CD4-positive, alpha-beta T cell treated with Interleukin-6 for 4 hours (primary cell): Measurements from ENCODE around the gene DNMT1.
"Not testable (repeated sequence)": the region's sequence is repeated elsewhere in the genome, so short reads cannot be mapped to it uniquely, and the experiment has no call there.

Experiments
- DNase-seq: peaks from one replicate; pipeline ENCODE4 v3.0.0-alpha.2; 2020; ENCODE audit warnings: mixed read lengths

The DNMT1 gene

DNA sequence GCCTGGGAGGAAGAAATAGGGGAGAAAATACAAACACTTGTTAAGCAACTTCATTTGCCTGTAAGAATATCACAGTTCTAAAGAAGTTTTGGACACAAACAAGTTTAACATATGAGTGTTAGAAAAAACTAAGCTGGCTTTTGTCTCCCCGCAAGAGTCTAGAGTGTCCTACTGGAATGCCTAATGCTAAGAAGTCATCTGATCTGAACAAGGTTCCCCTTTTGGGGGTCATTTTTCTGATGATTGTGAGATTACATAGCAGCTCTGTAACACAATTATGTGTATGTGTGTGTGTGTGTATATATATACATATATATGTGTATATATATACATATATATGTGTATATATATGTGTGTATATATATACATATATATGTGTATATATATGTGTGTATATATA, 12.7 kb downstream of the DNMT1 start:
- DNase-seq = no peak

DNA sequence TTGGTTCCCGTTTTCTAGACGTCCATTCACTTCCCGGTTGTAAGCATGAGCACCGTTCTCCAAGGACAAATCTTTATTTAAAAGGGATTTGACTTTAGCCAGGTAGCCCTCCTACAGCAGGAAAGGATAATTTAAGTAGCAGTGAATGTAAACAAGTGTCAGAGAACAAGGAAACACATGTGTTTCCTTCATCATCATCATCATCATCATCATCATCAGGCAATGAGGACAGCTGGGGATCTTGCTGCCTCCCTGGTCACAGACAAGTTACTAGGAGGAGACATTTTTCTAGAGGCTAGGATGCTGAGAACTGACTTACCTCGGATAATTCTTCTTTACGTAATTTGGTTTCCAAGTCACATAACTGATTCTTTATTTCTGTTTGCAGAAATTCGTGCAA, 14.3 kb downstream of the DNMT1 start:
- DNase-seq = no peak

DNA sequence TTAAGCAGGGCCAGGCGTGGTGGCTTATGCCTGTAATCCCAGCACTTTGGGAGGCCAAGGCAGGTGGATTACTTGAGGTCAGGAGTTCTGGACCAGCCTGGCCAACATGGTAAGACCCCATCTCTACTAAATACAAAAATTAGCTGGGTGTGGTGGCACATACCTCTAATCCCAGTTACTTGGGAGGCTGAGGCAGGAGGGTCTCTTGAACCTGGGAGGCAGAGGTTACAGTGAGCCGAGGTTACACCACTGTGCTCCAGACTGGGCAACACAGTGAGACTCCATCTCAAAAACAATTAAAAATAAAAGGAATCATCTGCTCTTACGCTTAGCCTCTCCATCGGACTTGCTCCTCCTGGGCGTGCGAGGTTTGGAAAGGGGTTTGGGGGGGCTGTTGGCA, 14.7 kb downstream of the DNMT1 start:
- DNase-seq = not testable (repeated sequence)

DNA sequence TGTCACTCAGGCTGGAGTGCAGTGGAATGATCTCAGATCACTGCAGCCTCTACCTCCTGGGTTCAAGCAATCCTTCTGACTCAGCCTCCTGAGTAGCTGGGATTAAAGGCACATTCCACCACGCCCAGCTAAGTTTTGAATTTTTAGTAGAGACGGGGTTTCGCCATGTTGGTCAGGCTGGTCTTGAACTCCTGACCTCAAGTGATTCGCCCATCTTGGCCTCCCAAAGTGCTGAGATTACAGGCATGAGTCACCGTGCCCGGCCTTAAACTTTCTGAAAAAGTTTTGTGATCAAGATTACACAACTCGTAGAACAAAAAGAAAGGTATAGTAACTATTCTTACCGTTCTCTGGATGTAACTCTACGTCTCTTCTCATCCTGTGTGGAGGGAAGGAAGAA, 21.2 kb downstream of the DNMT1 start:
- DNase-seq = no peak

DNA sequence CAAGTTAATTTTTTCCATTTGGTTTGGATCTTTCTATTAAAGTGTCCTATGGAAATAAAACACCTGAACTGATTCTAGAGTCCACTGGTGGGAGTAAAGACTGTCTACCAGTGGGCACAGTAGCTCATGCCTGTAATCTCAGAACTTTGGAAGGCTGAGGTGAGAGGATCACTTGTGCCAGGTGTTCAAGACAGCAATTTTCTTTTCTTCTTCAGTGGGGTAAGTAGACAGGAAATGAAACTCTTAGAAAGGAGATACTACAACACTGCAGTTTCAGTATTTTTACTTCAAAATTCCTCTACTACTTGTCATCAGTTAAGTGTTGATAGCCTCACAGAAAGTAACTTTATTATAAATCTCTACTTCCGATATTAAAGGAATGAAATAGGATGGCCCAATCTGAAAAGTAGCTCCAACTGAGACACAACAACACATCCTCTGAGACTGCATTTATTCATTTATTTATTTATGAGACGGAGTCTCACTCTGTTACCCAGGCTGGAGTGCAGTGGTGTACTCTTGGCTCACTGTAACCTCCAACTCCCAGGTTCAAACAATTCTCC, 26.3 kb downstream of the DNMT1 start:
- no peak for DNase-seq

DNA sequence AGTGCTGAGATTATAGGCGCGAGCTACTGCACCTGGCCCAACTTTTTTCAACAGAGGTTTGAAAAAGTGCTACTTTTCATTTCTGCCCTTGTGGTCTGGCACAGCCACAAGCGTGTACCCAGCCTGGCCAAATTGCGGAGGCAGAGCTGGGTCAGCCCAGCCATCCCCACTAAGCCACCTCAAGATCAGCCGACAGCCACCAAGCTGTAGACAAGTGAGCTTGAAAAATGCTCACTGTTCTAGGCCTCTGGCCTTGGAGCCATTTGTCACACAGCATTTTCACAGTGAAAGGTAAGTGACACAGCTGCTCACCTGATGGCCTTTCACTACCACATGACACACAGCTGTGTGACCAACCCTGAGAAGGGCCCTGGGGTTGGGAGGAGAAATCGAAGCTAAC, 27.3 kb downstream of the DNMT1 start:
- DNase-seq = no peak

DNA sequence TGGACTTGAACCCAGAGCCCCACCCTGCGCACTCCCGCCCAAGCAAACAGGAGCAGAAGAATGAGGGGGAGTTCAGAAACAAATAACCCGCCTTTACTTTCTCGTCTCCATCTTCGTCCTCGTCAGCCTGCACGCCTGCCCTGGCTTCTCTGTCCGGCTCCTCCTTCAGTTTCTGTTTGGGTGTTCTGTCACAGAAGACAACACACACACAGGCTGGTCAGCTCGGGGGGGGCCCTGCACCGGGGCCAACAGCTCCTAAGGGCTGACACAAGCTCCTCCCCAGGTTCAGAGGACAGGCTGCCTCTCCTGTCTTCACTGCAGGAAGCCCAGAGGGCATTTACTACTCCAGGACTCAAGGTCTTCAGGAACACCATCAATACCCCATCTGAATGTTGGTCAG, 28.3 kb downstream of the DNMT1 start:
- not testable (repeated sequence) for DNase-seq

DNA sequence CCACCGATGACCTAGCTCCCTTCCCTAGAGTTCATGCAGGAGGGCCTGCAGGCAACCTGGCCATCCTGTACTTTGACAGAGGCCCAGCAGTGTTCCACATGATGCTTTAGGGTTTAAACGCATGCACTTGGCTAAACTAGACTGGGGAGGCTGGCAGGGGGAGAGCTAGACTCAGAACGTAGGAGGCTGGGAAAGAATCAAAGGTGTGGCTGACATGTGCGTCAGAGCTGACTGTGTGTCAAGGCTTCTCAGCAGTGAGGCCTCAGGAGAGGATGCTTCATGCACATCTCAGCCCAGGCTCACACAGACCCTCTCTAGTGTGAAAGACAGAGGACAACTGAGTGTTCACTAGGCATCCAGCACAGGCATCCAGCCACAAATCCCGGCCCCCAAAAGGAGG, 28.7 kb downstream of the DNMT1 start:
- DNase-seq = no peak

DNA sequence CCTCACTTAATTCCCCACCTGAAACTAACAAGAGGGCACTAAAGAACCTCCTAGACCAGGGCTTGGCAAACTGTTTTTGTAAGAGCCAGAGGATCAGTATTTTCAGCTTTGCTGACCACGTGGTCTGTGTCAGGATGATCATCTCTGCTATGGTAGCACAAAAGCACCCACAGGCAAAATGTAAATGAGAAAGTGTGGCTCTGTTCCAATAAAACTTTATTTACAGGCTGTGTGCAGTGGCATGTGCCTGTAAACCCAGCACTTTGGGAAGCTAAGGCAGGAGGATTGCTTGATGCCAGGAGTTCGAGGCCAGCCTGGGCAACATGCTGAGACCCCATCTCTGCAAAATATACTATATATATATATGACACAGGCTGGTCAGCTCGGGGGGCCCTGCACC, 31.2 kb downstream of the DNMT1 start:
- DNase-seq = no peak

DNA sequence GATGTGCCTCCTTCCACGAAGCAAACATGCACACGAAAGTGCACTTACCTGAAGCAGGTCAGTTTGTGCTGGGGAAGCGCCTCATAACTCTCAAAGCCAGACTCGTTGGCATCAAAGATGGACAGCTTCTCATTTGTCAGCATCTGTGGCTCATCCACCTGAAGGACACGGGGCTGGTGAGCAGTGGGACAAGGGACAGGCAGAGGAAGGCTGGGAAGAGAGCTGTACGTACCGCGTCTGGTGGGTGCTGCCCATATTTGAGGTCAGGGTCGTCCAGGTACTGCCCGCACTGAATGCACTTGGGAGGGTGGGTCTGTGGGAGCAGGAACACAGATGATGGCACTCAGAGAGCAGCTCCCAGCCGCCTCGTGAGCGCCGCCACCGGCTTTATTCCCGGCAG, 35.1 kb downstream of the DNMT1 start:
- no peak for DNase-seq

DNA sequence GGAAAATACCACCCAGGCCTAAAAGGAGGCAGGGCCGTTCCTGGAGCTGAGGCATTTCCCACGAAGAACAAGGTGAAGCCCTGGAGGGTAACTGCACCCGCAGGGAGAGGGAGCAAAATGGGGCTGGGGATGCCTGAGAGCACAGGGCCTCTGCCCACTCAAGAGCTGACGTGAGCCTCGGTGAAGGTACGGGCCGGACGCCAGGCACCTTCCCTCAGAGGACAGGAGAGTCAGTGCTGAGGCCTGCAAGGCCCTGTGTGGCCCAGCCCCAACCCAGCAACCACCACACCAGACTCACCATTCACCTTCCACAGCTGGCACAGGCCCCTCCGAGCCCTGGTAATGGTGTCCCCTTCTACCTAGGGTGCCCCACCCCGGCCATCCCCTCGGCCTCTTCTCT, 36.3 kb downstream of the DNMT1 start:
- no peak for DNase-seq

DNA sequence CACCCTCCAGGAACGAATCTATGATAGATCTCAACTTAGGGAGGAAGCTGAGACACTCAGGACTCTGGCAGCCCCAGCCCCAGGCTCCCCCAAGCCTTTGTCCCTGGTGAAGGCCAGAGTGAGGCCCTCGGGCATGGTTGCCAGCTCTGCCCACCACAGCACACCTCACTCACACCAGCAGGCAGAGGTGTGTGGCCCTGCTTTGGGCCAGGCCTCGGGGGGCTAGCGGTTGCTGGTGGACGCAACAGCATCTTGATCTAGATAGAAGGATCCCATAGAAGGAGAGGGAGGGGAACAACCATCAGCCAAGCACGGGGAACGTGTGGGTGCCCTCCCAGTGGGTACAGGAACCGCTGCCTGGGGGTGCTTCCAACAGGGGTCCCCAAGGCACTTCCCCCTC, 36.7 kb downstream of the DNMT1 start:
- DNase-seq = no peak

DNA sequence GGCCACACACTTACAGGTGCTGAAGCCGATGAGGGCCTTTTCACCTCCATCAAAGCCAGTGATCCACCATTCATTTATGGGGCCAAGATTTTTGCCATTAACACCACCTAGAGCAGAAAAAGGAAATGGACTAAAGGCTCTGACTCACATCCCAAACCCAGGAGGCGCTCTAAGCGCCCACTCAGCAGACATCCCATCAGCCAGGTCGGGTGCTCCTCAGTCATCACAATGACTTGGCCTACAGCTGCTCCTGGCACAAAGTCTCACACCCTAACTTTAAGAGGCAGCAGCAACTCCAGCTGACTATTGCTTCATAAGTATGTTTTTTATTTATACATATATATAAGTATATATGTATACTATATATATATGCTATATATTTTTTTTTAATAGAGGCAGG, 38.9 kb downstream of the DNMT1 start:
- DNase-seq = no peak

DNA sequence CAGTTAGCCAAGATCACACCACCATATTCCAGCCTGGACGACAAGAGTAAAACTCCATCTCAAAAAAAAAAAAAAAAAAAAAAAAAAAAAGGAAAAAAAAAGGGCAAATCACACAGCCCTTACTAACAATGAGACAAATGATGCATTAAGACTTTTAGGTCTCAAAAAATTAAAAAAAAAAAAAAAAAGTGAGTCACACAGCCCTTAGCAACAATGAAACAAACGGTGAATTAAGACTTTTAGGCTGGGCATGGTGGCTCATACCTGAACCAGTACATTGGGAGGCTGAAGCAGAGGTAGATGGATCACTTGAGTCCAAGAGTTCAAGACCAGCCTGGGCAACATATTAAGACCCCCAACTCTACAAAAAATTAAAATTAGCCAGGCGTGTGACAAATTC, 42.7 kb downstream of the DNMT1 start:
- no peak for DNase-seq

DNA sequence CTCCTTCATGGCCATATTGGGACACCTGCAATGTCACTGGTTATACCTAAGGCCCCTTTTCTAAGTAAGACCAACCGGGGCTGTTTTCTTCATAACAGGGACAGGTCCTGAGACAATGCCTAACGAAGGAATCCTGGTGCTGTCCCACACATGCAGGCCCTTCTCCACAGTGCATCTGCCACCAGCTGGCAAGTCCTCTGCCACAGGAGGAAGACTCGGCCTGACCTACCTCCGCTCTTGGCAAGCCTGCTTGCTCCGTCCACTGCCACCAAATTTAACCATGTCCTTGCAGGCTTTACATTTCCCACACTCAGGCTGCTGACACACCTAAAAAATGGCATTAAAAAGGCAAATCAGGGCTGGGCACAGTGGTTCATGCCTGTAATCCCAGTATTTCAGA, 43.2 kb downstream of the DNMT1 start:
- DNase-seq = no peak

DNA sequence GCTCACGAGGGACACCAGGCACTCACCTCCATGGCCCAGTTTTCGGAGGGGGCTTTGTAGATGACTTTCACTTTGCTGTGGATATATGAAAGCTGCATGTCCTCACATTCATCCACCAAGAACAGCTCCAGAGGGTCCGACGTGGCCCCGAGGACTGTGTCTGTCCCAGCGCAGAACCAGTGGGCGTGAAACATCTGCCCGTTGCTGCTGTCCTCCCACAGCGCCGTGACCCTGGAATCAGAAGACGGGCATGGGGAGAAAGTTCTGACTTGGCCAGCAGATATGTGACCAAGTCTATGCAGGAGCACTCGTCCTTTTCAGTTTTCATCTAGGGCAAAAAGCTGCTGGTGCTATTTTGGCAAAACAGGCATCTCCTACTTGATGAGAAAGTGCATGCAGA, 45.3 kb downstream of the DNMT1 start:
- no peak for DNase-seq

DNA sequence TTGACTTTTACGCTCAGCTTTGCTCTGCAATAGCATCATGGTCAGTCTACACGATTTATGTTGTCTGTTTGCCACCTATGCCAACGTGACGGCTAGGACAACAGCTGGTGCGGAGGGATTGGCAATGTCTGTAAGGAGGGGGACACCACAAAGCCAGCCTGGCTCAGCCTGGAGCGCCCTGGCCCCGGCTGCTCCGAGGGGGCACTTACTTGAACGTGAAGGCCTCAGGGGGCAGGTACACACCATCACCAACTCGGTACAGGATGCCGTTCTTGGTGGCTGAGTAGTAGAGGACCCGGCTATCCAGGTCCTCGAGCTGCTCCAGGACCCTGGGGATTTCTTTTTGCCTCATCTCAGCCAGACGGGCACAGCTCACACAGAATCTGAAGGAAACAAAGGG, 48.6 kb downstream of the DNMT1 start:
- no peak for DNase-seq

DNA sequence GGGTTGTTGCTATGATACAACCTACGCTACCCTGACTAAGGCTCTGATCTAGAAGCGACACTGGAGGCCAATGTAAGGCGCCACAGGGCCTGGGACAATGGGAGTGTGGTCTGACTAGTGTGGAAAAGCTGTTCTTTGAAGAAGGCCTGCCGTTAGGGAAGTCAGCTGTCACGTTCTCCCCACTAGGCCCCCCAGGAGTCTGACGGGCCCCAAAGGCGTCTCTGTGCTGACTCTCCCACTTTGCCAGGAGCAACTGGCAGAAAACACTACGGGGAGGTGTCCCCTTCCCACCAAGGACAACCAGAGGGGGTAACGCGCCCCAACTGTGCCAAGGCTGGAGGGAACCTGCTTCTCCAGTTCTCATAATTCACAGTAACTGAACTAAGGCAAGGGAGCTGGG, 49.7 kb downstream of the DNMT1 start:
- DNase-seq = no peak

DNA sequence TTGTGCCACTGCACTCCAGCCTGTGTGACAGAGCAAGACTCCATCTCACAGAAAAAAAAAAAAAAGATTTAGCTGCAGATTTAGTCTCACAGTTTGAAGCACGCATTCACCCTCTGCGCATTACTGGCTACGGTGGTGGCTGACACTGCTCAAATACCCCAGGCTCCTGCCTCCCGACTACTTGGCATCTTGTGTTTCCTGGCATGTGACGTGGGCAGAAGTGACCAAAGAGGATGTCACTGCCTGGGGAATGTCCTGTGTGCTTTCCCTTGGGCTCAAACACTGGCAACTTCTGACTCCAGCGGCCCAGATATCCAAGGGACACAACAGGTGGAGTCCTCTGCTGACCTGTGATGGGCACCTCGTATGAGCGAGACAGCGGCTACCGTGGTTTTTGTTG, 50.4 kb downstream of the DNMT1 start:
- DNase-seq = no peak

DNA sequence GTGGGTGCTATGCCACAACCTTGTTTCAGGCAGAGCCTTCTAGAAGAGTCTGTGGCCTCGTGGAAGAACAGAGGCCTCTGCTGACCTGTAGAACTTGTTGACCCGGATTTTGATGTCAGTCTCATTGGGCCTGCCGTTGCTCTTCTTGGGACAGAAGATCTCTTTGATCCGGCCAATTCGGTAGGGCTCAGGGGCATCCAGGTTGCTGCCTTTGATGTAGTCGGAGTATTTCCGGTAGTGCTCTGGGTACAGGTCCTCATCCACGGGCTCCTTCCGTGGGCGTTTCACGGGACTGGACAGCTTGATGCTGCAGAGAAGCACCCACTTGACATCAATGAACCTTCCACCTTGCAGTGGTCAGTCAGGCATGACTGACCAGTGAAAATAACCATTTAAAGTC, 51.1 kb downstream of the DNMT1 start:
- peak; percentile 28 for DNase-seq

DNA sequence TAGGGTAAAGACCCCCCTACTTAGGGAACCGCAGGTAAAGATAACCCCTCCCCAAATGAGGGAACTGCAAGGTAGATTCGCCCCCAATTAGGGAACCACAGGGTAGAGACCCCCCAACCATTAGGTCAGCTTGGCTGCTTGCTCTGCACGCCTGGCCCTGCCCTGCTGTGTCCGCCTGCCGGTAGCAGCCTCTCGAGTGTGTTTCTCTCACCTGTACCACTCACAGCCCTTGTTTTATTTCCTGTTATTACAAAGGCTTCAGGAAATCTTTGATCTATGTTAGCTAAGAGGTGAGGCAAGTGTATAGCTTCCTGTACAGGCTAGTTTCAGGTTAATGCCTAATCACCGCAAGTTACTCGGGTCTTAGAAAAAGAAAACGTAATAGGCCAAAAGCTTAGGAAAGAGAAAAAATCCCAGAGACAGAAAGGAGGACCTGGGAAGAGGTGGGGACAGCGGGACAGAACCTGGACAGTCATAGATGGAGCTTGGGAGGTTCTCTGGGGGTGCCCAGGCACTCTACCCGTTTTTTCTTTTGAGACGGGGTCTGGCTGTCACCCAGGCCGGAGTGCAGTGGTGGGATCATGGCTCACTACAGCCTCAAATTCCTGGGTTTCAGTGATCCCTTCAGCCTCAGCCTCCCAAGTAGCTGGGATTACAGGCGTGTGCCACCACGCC, 51.9 kb downstream of the DNMT1 start:
- DNase-seq = peak; percentile 76

DNA sequence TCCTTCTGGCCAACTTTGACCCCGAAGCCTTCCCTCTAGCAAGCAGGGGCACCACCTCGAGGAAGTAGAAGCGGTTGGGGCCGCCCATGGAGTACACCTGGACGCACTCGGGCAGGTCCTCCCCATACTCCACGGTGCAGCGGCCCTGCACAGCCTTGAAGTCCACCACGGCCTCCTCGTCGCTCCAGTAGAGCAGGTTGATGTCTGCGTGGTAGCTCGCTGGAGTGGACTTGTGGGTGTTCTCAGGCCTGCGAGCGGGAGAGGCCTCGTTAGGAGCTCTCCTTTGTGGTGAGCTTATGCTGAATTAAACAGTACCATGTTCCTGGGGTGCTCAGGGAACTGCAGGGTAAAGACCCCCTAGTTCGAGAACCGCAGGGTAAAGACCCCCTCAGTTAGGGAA, 52.8 kb downstream of the DNMT1 start:
- DNase-seq = peak; percentile 13

DNA sequence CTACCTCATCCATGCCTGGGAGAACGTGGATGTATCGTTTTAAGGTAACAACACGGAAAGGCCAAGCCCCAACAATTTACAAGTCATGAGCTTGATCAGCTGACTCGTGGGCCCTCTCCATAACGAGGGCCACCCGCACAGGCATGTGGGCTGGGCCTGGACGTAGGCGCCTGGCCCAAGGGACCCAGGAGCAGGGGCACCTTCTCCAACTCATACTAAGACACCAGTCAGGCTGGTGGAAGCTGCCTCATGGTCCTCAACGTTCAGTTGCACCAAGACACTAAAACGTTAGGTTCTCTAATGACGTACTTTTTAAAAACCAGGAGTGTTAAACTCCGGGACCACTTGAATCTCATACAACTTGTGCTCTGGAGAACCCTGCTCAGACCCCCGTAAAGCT, 53.3 kb downstream of the DNMT1 start:
- no peak for DNase-seq

DNA sequence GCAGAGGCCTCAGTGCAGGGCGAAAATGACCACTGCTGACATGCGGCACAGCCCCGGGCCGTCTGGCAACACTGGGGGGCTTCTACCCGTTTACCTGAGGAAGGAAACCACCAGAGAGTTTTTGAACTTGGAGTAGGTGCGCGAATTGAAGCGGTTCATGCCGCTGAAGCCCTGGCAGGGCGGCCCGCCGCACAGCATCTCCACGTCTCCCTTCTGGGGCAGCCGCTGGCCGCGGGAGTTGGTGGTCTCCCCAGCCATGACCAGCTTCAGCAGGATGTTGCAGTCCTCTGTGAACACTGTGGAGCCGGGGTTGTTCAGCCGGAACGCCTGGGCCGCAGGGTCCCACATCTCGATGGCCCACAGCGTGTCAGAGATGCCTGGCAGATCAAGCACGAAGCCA, 54.8 kb downstream of the DNMT1 start:
- no peak for DNase-seq
